SJSA1 (cell line): ENCODE data around the gene DPP4. TPM values are rescaled to one million over a fixed set of nuclear protein-coding genes. Genes with fewer than 3 reads are reported as not detected.

ENCODE experiments used
- DNase-seq, 2 experiments: peaks; one replicate each; pipeline ENCODE4 v3.0.0-alpha.2; 2015 to 2020; ENCODE audit warnings: low spot score in 2 of 2, low read depth in 1 of 2
- H3K27ac ChIP-seq: fragments of 250-450 bp; sonication (Bioruptor Pico); 2 replicates; pipeline ENCODE4 v1.5.1; 2020; ENCODE audit warnings: mild to moderate bottlenecking, moderate library complexity
- H3K27me3 ChIP-seq: fragments of 250-450 bp; sonication (Bioruptor Pico); replicated peaks from 2 replicates; pipeline ENCODE4 v1.5.1; 2020; ENCODE audit warnings: mild to moderate bottlenecking, moderate library complexity
- H3K36me3 ChIP-seq: fragments of 250-450 bp; sonication (Bioruptor Pico); 2 replicates; pipeline ENCODE4 v1.5.1; 2020; ENCODE audit warnings: mild to moderate bottlenecking
- H3K4me1 ChIP-seq: fragments of 250-450 bp; sonication (Bioruptor Pico); replicated peaks from 2 replicates; pipeline ENCODE4 v1.6.1; 2021; ENCODE audit warnings: mild to moderate bottlenecking
- H3K4me3 ChIP-seq: fragments of 250-450 bp; sonication (Bioruptor Pico); 2 replicates; pipeline ENCODE4 v1.5.1; 2020; ENCODE audit warnings: mild to moderate bottlenecking
- H3K9me3 ChIP-seq: fragments of 250-450 bp; sonication (Bioruptor Pico); replicated peaks from 2 replicates; pipeline ENCODE4 v1.5.1; 2020; ENCODE audit warnings: mild to moderate bottlenecking
- total RNA-seq: library from RNA; depleted of rRNA; stranded (reverse); fragments of >200 nt; shearing (Covaris generic); gene quantifications from 2 replicates; pipeline ENCODE4 v1.2.3, GENCODE V29; 2014

The DPP4 gene
- total RNA-seq, 1 experiment from 2014 or later: not detected

- Histone ChIP-seq H3K4me1 (no peaks in the 10 kb centered on the region), H3K4me3 (no peak overlapping the region), H3K27me3 (peaks cover 20% of the 10 kb centered on the region), H3K36me3 (no peaks in the 10 kb centered on the region), H3K27ac (no peak overlapping the region), H3K9me3 (no peaks in the 10 kb centered on the region)
- DNase-seq: no peak
Measured at GRCh38 chr2:162074928-162075688, 1.1 kb upstream of the DPP4 start.

DNA sequence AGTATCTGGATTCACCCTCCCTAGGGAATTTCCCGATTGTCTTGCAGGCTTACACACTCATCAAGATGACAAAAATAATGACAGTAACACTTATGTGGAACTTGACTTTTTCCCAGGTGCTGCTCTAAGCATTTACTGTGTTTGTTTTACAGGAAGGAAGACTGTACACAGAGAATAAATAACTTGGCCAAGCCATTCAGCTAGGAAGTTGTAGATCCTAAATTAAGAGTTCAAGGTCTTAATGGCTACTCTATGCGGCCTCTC, 549 bp upstream of the DPP4 start:
- H3K9me3 ChIP-seq: no peaks in the 10 kb centered on the region
- no peaks in the 10 kb centered on the region for H3K36me3 ChIP-seq
- no peak overlapping the region for H3K27ac ChIP-seq
- no peaks in the 10 kb centered on the region for H3K4me1 ChIP-seq
- no peak overlapping the region for H3K4me3 ChIP-seq
- peaks cover 20% of the 10 kb centered on the region for H3K27me3 ChIP-seq
- DNase-seq: no peak

GRCh38 chr2:162072976-162073887, 783 bp downstream of the DPP4 start:
- H3K27me3 ChIP-seq: peaks cover 20% of the 10 kb centered on the region
- H3K4me3 ChIP-seq: no peak overlapping the region
- H3K9me3 ChIP-seq: no peaks in the 10 kb centered on the region
- H3K27ac ChIP-seq: no peak overlapping the region
- DNase-seq: peak in 1 of 2 experiments; percentile 43
- H3K4me1 ChIP-seq: no peaks in the 10 kb centered on the region
- no peaks in the 10 kb centered on the region for H3K36me3 ChIP-seq

DNA sequence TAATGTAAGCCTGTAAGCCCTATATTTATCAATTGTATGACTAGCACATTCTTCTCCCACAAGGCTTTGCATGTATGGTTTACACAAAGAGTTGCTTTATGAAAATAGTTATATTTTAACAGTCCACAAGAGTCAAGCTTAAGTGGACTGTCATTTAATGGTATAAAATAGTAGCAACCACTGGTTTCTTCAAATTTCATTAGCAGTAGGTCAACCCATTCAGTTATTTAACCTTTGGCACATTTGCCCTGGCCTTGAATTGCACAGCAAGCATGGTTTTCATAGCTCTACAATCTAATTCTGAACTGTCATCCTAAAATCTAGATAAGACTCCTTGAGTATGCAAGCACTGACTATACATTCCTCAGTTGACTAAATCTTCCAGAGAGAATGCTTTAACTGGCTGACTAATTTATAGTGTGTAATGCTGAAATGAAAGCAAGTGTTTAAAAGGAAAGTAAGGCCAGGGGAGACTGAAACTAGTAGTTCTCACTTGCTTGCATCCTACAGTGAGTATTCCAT, 1.8 kb downstream of the DPP4 start:
- no peak overlapping the region for H3K4me3 ChIP-seq
- H3K4me1 ChIP-seq: no peaks in the 10 kb centered on the region
- H3K27ac ChIP-seq: no peak overlapping the region
- no peaks in the 10 kb centered on the region for H3K36me3 ChIP-seq
- H3K27me3 ChIP-seq: peaks cover 20% of the 10 kb centered on the region
- DNase-seq: no peak
- no peaks in the 10 kb centered on the region for H3K9me3 ChIP-seq

DNA sequence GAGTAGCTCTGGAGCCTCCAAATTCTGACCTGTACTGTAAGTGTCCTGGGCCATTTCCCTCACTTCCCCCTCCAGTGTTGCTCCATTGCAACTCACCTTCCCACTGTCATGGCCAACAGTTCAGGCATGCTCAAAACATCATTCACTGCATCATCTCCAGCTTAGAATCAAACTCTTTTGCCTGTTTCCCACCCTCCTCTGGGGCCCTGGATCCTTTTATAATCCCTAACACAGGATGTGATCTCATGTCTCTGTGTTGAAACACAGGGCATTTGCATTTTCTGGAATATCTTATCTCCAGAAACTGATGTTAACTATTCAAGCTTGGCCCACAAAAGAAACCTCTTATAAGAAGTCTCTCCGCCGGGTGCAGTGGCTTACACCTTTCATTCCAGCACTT, 3.0 kb downstream of the DPP4 start:
- Histone ChIP-seq H3K36me3 (no peaks in the 10 kb centered on the region), H3K27ac (no peak overlapping the region), H3K27me3 (peaks cover 20% of the 10 kb centered on the region), H3K4me1 (no peaks in the 10 kb centered on the region), H3K4me3 (no peak overlapping the region), H3K9me3 (no peaks in the 10 kb centered on the region)
- no peak for DNase-seq

DNA sequence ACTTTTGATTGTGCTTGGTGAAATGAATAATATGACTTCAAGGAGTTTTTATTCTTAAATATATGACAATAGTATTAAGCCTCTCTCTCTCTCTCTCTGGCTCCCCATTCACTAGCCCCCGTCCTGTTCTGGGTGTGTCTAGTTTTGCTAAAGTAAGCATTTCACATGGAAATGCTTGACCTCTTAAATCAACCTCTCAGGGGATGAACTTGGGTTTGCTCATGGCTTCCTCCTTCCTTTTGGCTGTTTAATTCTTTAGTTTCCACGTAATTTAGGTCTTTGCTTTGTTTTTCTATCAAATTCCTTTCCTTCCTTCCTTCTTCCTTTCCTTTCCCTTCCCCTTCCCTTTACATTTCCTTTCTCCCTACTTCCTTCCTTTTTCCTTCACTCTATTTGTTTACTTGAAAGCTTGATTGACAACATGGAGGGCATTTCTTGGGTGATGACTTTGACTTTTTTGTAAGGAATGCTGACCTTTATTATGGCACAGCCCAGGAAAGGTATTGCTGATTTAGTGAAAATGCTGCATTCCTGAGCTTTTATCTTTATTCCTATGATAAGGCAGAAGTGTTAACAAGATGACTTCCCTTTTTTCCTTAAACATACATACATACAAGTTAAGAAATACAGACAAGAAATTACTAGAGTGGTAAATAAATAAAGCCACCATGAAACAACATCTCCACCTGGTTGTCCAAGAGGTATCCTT, 3.6 kb downstream of the DPP4 start:
- no peak for DNase-seq
- H3K4me3 ChIP-seq: no peak overlapping the region
- no peaks in the 10 kb centered on the region for H3K4me1 ChIP-seq
- H3K9me3 ChIP-seq: no peaks in the 10 kb centered on the region
- H3K36me3 ChIP-seq: no peaks in the 10 kb centered on the region
- no peak overlapping the region for H3K27ac ChIP-seq
- peaks cover 20% of the 10 kb centered on the region for H3K27me3 ChIP-seq

GRCh38 chr2:162069267-162069903, 4.6 kb downstream of the DPP4 start:
- Histone ChIP-seq H3K4me3 (no peak overlapping the region), H3K36me3 (no peaks in the 10 kb centered on the region), H3K27ac (no peak overlapping the region), H3K27me3 (peaks cover 10% of the 10 kb centered on the region), H3K4me1 (no peaks in the 10 kb centered on the region), H3K9me3 (no peaks in the 10 kb centered on the region)
- no peak for DNase-seq

GRCh38 chr2:162067596-162067995, 6.4 kb downstream of the DPP4 start:
- Histone ChIP-seq H3K9me3 (no peaks in the 10 kb centered on the region), H3K27ac (no peak overlapping the region), H3K4me3 (no peak overlapping the region), H3K36me3 (no peaks in the 10 kb centered on the region), H3K4me1 (no peaks in the 10 kb centered on the region), H3K27me3 (0 out of 2 replicates have a peak, but pooled peaks cover 3% of the 10 kb centered on the region)
- no peak for DNase-seq

DNA sequence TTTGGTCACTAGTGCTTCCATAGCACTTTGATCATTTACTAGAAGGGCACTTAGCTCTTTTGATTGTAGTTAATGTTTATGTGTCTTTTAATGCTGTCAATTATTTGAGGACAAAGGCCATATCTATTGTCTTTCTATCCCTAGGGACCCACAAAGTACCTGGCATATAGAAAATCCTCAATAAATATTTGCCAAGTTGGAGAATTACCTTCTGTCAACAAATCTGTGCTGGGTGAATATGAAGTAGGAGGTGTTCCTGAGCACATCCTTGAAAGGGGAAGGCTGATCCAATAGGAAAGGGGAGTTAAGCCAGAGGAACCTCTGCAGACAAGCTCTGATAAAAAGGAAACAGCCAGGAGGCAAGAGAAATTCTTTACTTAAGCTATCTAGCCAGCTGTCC, 8.2 kb downstream of the DPP4 start:
- H3K27ac ChIP-seq: no peak overlapping the region
- 0 out of 2 replicates have a peak, but pooled peaks cover 3% of the 10 kb centered on the region for H3K27me3 ChIP-seq
- DNase-seq: no peak
- no peaks in the 10 kb centered on the region for H3K9me3 ChIP-seq
- no peak overlapping the region for H3K4me3 ChIP-seq
- no peaks in the 10 kb centered on the region for H3K4me1 ChIP-seq
- H3K36me3 ChIP-seq: no peaks in the 10 kb centered on the region

DNA sequence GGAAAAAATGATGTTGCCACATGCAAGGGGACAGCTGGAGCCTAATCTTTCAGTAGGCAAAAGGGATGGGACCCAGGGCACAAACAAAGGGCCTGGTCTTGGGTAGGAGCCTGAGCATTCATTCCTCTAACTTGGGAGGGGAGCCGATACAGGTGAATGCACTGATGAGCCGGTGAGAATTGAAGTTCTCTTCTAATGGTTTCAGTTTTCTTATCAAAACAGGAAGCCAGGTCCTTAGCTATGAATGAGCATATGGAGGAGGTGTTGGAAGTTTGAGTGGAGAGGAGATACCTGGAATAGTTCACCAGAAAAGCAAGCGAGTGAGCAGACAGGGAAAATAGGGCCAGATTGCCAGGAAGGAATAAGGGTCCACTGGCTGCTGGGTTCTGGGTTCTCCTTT, 10.1 kb downstream of the DPP4 start:
- no peak for DNase-seq
- Histone ChIP-seq H3K4me3 (no peak overlapping the region), H3K27ac (no peak overlapping the region), H3K27me3 (no peaks in the 10 kb centered on the region), H3K9me3 (no peaks in the 10 kb centered on the region), H3K36me3 (no peaks in the 10 kb centered on the region), H3K4me1 (no peaks in the 10 kb centered on the region)

DNA sequence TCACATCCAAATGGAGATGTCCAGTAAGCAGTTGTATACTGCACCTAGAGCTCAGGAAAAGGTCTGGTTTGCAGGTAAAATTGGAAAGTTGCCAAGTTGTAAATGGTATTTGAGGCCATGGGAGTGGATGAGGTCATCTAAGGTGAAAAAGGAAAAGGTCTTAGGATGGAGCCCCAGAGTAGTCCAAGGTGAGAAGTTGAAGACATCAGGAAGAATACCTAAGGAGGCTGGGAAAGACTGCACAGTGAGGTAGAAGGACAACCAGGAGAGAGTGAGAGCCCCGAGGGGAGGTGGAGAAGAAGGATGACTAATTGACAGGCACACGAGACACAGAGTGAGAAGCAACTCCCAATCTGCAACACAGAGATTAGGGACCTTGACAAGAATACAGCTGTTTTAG, 10.7 kb downstream of the DPP4 start:
- Histone ChIP-seq H3K9me3 (no peaks in the 10 kb centered on the region), H3K4me3 (no peak overlapping the region), H3K36me3 (no peaks in the 10 kb centered on the region), H3K4me1 (no peaks in the 10 kb centered on the region), H3K27me3 (no peaks in the 10 kb centered on the region), H3K27ac (no peak overlapping the region)
- no peak for DNase-seq

- DNase-seq: no peak
- no peaks in the 10 kb centered on the region for H3K36me3 ChIP-seq
- H3K4me3 ChIP-seq: no peak overlapping the region
- no peaks in the 10 kb centered on the region; the same call in 1 of the 2 replicates for H3K9me3 ChIP-seq
- no peaks in the 10 kb centered on the region for H3K27me3 ChIP-seq
- no peak overlapping the region for H3K27ac ChIP-seq
- no peaks in the 10 kb centered on the region for H3K4me1 ChIP-seq
Measured at GRCh38 chr2:162062559-162062958, 11.5 kb downstream of the DPP4 start.

- Histone ChIP-seq H3K4me3 (no peak overlapping the region), H3K36me3 (no peaks in the 10 kb centered on the region), H3K27ac (no peak overlapping the region), H3K4me1 (no peaks in the 10 kb centered on the region), H3K9me3 (no peaks in the 10 kb centered on the region; the same call in 1 of the 2 replicates), H3K27me3 (no peaks in the 10 kb centered on the region)
- no peak for DNase-seq
Measured at GRCh38 chr2:162061021-162061420, 13.0 kb downstream of the DPP4 start.
